B cell (primary cell): ENCODE data around the gene GRM4. TPM values are rescaled to one million over a fixed set of nuclear protein-coding genes. Genes with fewer than 3 reads are reported as not detected.

ENCODE experiments used
- ATAC-seq: fragments of 200-7000 bp; cut with Tn5 transposase; one replicate; pipeline ENCODE4 v1.10.0; 2021; ENCODE audit warnings: low read depth, mild to moderate bottlenecking, moderate number of reproducible peaks, moderate library complexity
- CTCF ChIA-PET: fragments of 350-600 bp; sonication (Branson Sonifier 250); formaldehyde crosslinking; loops from one replicate; lab custom pipeline; 2021; ENCODE audit warnings: antibody characterized with exemption, inconsistent platforms; lab: Charles Lee
- POLR2A ChIA-PET: fragments of 350-600 bp; sonication (Branson Sonifier 250); formaldehyde crosslinking; loops from one replicate; lab custom pipeline; 2021; ENCODE audit warnings: antibody characterized with exemption; lab: Charles Lee
- DNase-seq: peaks from one replicate; pipeline ENCODE4 v3.0.0; 2013
- H2AFZ ChIP-seq: 2 replicates; pipeline ENCODE4 v1.6.1; 2012; ENCODE audit warnings: mild to moderate bottlenecking, low read depth, low read length; ENCODE audit not compliant: insufficient read depth, poor library complexity, severe bottlenecking
- H3K27ac ChIP-seq, 2 donors: 1 replicate in 1 of 2; 2 replicates in 1 of 2; pipeline ENCODE4 v1.5.1; 2012 to 2013; ENCODE audit warnings: low read length in 2 of 2, mild to moderate bottlenecking in 2 of 2, moderate library complexity in 1 of 2
- H3K27me3 ChIP-seq, 4 experiments: fragments of 200-600 bp in 1 of 4; sonication (generic) in 1 of 4; replicated peaks in 1 of 4; 1 replicate in 2 of 4; 2 replicates in 2 of 4; pipeline versions ENCODE4 v1.6.1 to v1.7.0; 2013 to 2016; ENCODE audit warnings: low read length in 3 of 4, mild to moderate bottlenecking in 2 of 4, mixed read lengths in 1 of 4, moderate library complexity in 1 of 4; ENCODE audit not compliant: insufficient read depth in 4 of 4, control insufficient read depth in 3 of 4; ENCODE audit errors: control extremely low read depth in 1 of 4
- H3K36me3 ChIP-seq, 2 experiments: replicated peaks in 1 of 2; 1 replicate in 1 of 2; 2 replicates in 1 of 2; pipeline versions ENCODE4 v1.6.1 to v1.7.1; 2013; ENCODE audit warnings: low read length in 1 of 2; ENCODE audit not compliant: insufficient read depth in 2 of 2, control insufficient read depth in 1 of 2; ENCODE audit errors: control extremely low read depth in 1 of 2, extremely low read depth in 1 of 2
- H3K4me1 ChIP-seq, 2 donors: fragments of 200-600 bp in 1 of 2; sonication (generic) in 1 of 2; 1 replicate in 1 of 2; 2 replicates in 1 of 2; pipeline versions ENCODE4 v1.5.1 to v1.6.1; 2013 to 2017; ENCODE audit warnings: low read length in 2 of 2; ENCODE audit not compliant: control insufficient read depth in 2 of 2, insufficient read depth in 2 of 2
- H3K4me2 ChIP-seq: replicated peaks from 2 replicates; pipeline ENCODE3; 2012; ENCODE audit warnings: mild to moderate bottlenecking, low read depth, low read length; ENCODE audit not compliant: poor library complexity, severe bottlenecking
- H3K4me3 ChIP-seq, 5 experiments: fragments of 200-600 bp in 1 of 5; sonication (generic) in 1 of 5; 1 replicate in 3 of 5; 2 replicates in 2 of 5; pipeline versions ENCODE4 v1.5.1 to v1.7.0; 2011 to 2016; ENCODE audit warnings: low read length in 4 of 5, mild to moderate bottlenecking in 4 of 5, low read depth in 2 of 5, control low read depth in 1 of 5, moderate library complexity in 1 of 5; ENCODE audit not compliant: insufficient read depth in 1 of 5; ENCODE audit errors: control extremely low read depth in 1 of 5, extremely low read depth in 1 of 5
- H3K79me2 ChIP-seq: fragments of 200-600 bp; sonication (generic); one replicate; pipeline ENCODE4 v1.6.0; 2016; ENCODE audit warnings: low read length; ENCODE audit not compliant: control insufficient read depth, insufficient read depth
- H3K9ac ChIP-seq: fragments of 200-600 bp; sonication (generic); 2 replicates; pipeline ENCODE4 v1.6.1; 2017; ENCODE audit warnings: mild to moderate bottlenecking, low read length, moderate library complexity
- H3K9me3 ChIP-seq, 3 donors: one replicate each; pipeline versions ENCODE4 v1.6.1 to v1.7.1; 2013; ENCODE audit warnings: low read length in 2 of 3; ENCODE audit not compliant: control insufficient read depth in 2 of 3, insufficient read depth in 1 of 3; ENCODE audit errors: control extremely low read depth in 1 of 3
- H4K20me1 ChIP-seq: 2 replicates; pipeline ENCODE4 v1.6.0; 2012; ENCODE audit warnings: mild to moderate bottlenecking, low read length; ENCODE audit not compliant: insufficient read depth, control insufficient read depth, poor library complexity, severe bottlenecking
- H3K27ac Mint-ChIP-seq: one replicate; pipeline ENCODE4 v1.8.0; 2021; ENCODE audit warnings: mixed read lengths
- H3K27me3 Mint-ChIP-seq: one replicate; pipeline ENCODE4 v1.8.0; 2021; ENCODE audit warnings: mixed read lengths
- H3K4me1 Mint-ChIP-seq: one replicate; pipeline ENCODE4 v1.8.0; 2021; ENCODE audit warnings: mixed read lengths
- H3K4me3 Mint-ChIP-seq: one replicate; pipeline ENCODE4 v1.8.0; 2021; ENCODE audit warnings: mixed read lengths
- H3K9me3 Mint-ChIP-seq: one replicate; pipeline ENCODE4 v1.8.0; 2022; ENCODE audit warnings: mixed read lengths; ENCODE audit not compliant: insufficient read depth
- CTCF ChIP-seq: fragments of 200-600 bp; IDR thresholded peaks from one replicate; pipeline ENCODE4 v1.8.0; 2022; ENCODE audit warnings: antibody characterized with exemption, mild to moderate bottlenecking
- EZH2 ChIP-seq: IDR thresholded peaks from 2 replicates; pipeline ENCODE4 v1.6.1; 2012; ENCODE audit warnings: borderline replicate concordance, low read depth, mild to moderate bottlenecking, moderate library complexity, low read length; ENCODE audit not compliant: insufficient read depth, poor library complexity, severe bottlenecking
- WGBS: methylation state at CpG from one replicate; pipeline ENCODE4 v1.1.5; 2013; ENCODE audit warnings: missing lambda C conversion rate; ENCODE audit not compliant: insufficient coverage; 5-methylcytosine and 5-hydroxymethylcytosine counted together
- intact Hi-C: fragments of 100-400 bp; cut with micrococcal nuclease; formaldehyde crosslinking; loops from one replicate; pipeline ENCODE4 v1.10.0; 2022
- polyA plus RNA-seq: library from polyadenylated mRNA; depleted of rRNA; stranded (reverse); fragments of >200 nt; gene quantifications from 2 replicates; pipeline ENCODE4 v1.2.3, GENCODE V29; 2012
- total RNA-seq, 2 donors: library from RNA; stranded (reverse); fragments of 120-200 nt in 1 of 2; gene quantifications; 1 replicate in 1 of 2; 2 replicates in 1 of 2; pipeline versions ENCODE4 v1.2.3 to v1.2.4, GENCODE V29; 2013 to 2022

The GRM4 gene
- total and polyA plus RNA-seq, 2 donors (not counting 1 experiment from before 2014, with no cell fraction given) = 0.04 TPM; not detected in 1

GRCh38 chr6:34104628-34105027 is 41.3 kb downstream of the GRM4 start:
- Histone ChIP-seq H3K9me3 (peaks cover 0 to 5% (median 0%) of the 10 kb centered on the region in 3 donors), H3K36me3 (no peaks in the 10 kb centered on the region), H3K4me3 (no peak overlapping the region), H3K27me3 (peaks cover 0 to 2% (median 0%) of the 10 kb centered on the region in 4 experiments), H3K79me2 (no peaks in the 10 kb centered on the region), H4K20me1 (no peaks in the 10 kb centered on the region), H3K27ac (no peak overlapping the region), H3K9ac (no peak overlapping the region), H2AFZ (no peak overlapping the region), H3K4me2 (no peak overlapping the region), H3K4me1 (no peaks in the 10 kb centered on the region)
- CTCF ChIA-PET = no interaction called here
- POLR2A ChIA-PET = no interaction called here
- peaks cover 27% of the 10 kb centered on the region for H3K27me3 Mint-ChIP-seq
- no peak for TF ChIP-seq CTCF
- TF ChIP-seq EZH2 = no peak
- H3K4me1 Mint-ChIP-seq = no peaks in the 10 kb centered on the region
- H3K27ac Mint-ChIP-seq = no peak overlapping the region
- H3K9me3 Mint-ChIP-seq = no peaks in the 10 kb centered on the region
- intact Hi-C loops = no loop called here
- 87% methylated on average over 9 of the region's 10 CpGs for WGBS
- H3K4me3 Mint-ChIP-seq = no peak overlapping the region
- ATAC-seq (no peak), DNase-seq (no peak)

- Mint-ChIP-seq H3K9me3 (no peaks in the 10 kb centered on the region), H3K4me3 (no peak overlapping the region), H3K27ac (no peak overlapping the region), H3K4me1 (no peaks in the 10 kb centered on the region), H3K27me3 (peaks cover 27% of the 10 kb centered on the region)
- peaks cover 0 to 2% (median 0%) of the 10 kb centered on the region in 4 experiments for H3K27me3 ChIP-seq
- H3K79me2 ChIP-seq = no peaks in the 10 kb centered on the region
- TF ChIP-seq CTCF (no peak), EZH2 (no peak)
- intact Hi-C loops = no loop called here
- no peak overlapping the region for H3K27ac ChIP-seq
- 81% methylated on average over 8 of the region's 8 CpGs for WGBS
- H3K36me3 ChIP-seq = no peaks in the 10 kb centered on the region
- no peak overlapping the region for H3K9ac ChIP-seq
- no peak overlapping the region for H3K4me2 ChIP-seq
- no peak overlapping the region for H2AFZ ChIP-seq
- no peaks in the 10 kb centered on the region for H3K4me1 ChIP-seq
- ATAC-seq (no peak), DNase-seq (no peak)
- H3K4me3 ChIP-seq = no peak overlapping the region
- CTCF ChIA-PET = no interaction called here
- peaks cover 0 to 5% (median 0%) of the 10 kb centered on the region in 3 donors for H3K9me3 ChIP-seq
- H4K20me1 ChIP-seq = no peaks in the 10 kb centered on the region
- POLR2A ChIA-PET = no interaction called here
Observed at GRCh38 chr6:34104186-34104585, 41.7 kb downstream of the GRM4 start.
